Measurements from ENCODE around the gene PSMD14.

Gene PSMD14

GRCh38 chr2:161367675-161368074 is 59.5 kb downstream of the PSMD14 start:
- H2BK15ac ChIP-seq (ENCODE audit: low read depth, poor library complexity, severe bottlenecking) = no peak overlapping the region
- no peak overlapping the region for H3K18ac ChIP-seq (ENCODE audit: low read depth in 1 of 2, low read length in 2 of 2)
- peaks cover 11 to 64% of the 10 kb centered on the region in 2 experiments for H3K36me3 ChIP-seq (ENCODE audit: control insufficient read depth in 1 of 2, insufficient read depth in 2 of 2, low read depth in 1 of 2, low read length in 2 of 2)
- H2BK120ac ChIP-seq (ENCODE audit: low read depth, low read length) = no peak overlapping the region
- H3K23ac ChIP-seq (ENCODE audit: low read length in 2 of 2) = no peak overlapping the region
- WGBS = 89% methylated on average over 2 of the region's 3 CpGs
- no peak overlapping the region for H3K4me3 ChIP-seq (ENCODE audit: insufficient read depth in 1 of 2, low read depth in 1 of 2, low read length in 2 of 2)
- no peak for DNase-seq
- H4K8ac ChIP-seq (ENCODE audit: low read length) = no peak overlapping the region
- H4K91ac ChIP-seq (ENCODE audit: low read length) = no peak overlapping the region
- peaks cover 15% of the 10 kb centered on the region for H3K9me3 ChIP-seq (ENCODE audit: control insufficient read depth, low read length)
- H3K4me1 ChIP-seq (ENCODE audit: control insufficient read depth, insufficient read depth, low read depth, low read length) = no peaks in the 10 kb centered on the region
- no peak overlapping the region for H3K4ac ChIP-seq (ENCODE audit: low read depth in 1 of 2, low read length in 2 of 2)
- H2AK5ac ChIP-seq (ENCODE audit: low read length, severe bottlenecking) = no peak overlapping the region
- H2AFZ ChIP-seq (ENCODE audit: low read depth, low read length) = no peak overlapping the region
- peaks cover 20% of the 10 kb centered on the region for H3K79me1 ChIP-seq (replicated peaks; ENCODE audit: low read length, poor library complexity, severe bottlenecking)
- no peak overlapping the region for H3K14ac ChIP-seq (ENCODE audit: low read length in 2 of 2)
- H2BK5ac ChIP-seq (ENCODE audit: low read depth, low read length, poor library complexity, severe bottlenecking) = no peak overlapping the region
- no peak overlapping the region for H3K27ac ChIP-seq (ENCODE audit: low read length, poor library complexity, severe bottlenecking)
- no peaks in the 10 kb centered on the region for H3K27me3 ChIP-seq (ENCODE audit: control insufficient read depth in 1 of 2, insufficient read depth in 1 of 2, low read length in 2 of 2)
- no peak overlapping the region for H3K4me2 ChIP-seq (ENCODE audit: low read length, poor library complexity, severe bottlenecking)
- H3K9ac ChIP-seq (ENCODE audit: low read length) = no peak overlapping the region
- no peak overlapping the region for H2BK12ac ChIP-seq (ENCODE audit: low read length in 2 of 2)

GRCh38 chr2:161369311-161369710 is 61.1 kb downstream of the PSMD14 start:
- Histone ChIP-seq H3K23ac (ENCODE audit: low read length in 2 of 2) (no peak overlapping the region), H2AK5ac (ENCODE audit: low read length, severe bottlenecking) (no peak overlapping the region), H3K18ac (ENCODE audit: low read depth in 1 of 2, low read length in 2 of 2) (no peak overlapping the region), H2BK5ac (ENCODE audit: low read depth, low read length, poor library complexity, severe bottlenecking) (no peak overlapping the region), H3K4ac (ENCODE audit: low read depth in 1 of 2, low read length in 2 of 2) (no peak overlapping the region), H3K9me3 (ENCODE audit: control insufficient read depth, low read length) (no peaks in the 10 kb centered on the region), H4K8ac (ENCODE audit: low read length) (no peak overlapping the region), H4K91ac (ENCODE audit: low read length) (no peak overlapping the region), H3K79me1 (replicated peaks; ENCODE audit: low read length, poor library complexity, severe bottlenecking) (peaks cover 11% of the 10 kb centered on the region), H3K4me2 (ENCODE audit: low read length, poor library complexity, severe bottlenecking) (no peak overlapping the region), H2AFZ (ENCODE audit: low read depth, low read length) (no peak overlapping the region), H2BK15ac (ENCODE audit: low read depth, poor library complexity, severe bottlenecking) (no peak overlapping the region), H3K14ac (ENCODE audit: low read length in 2 of 2) (no peak overlapping the region), H3K27me3 (ENCODE audit: control insufficient read depth in 1 of 2, insufficient read depth in 1 of 2, low read length in 2 of 2) (no peaks in the 10 kb centered on the region), H3K4me1 (ENCODE audit: control insufficient read depth, insufficient read depth, low read depth, low read length) (no peaks in the 10 kb centered on the region), H3K27ac (ENCODE audit: low read length, poor library complexity, severe bottlenecking) (no peak overlapping the region), H3K9ac (ENCODE audit: low read length) (no peak overlapping the region), H3K36me3 (ENCODE audit: control insufficient read depth in 1 of 2, insufficient read depth in 2 of 2, low read depth in 1 of 2, low read length in 2 of 2) (peaks cover 3 to 60% of the 10 kb centered on the region in 2 experiments), H2BK12ac (ENCODE audit: low read length in 2 of 2) (no peak overlapping the region), H3K4me3 (ENCODE audit: insufficient read depth in 1 of 2, low read depth in 1 of 2, low read length in 2 of 2) (no peak overlapping the region), H2BK120ac (ENCODE audit: low read depth, low read length) (no peak overlapping the region)
- DNase-seq = no peak
- WGBS = 63% methylated on average over 1 of the region's 2 CpGs

- peaks cover 5% of the 10 kb centered on the region for H3K79me1 ChIP-seq (replicated peaks; ENCODE audit: low read length, poor library complexity, severe bottlenecking)
- peak overlapping the region; percentile 67 for H4K8ac ChIP-seq (ENCODE audit: low read length)
- no peak overlapping the region for H3K14ac ChIP-seq (ENCODE audit: low read length in 2 of 2)
- no peak overlapping the region for H2BK120ac ChIP-seq (ENCODE audit: low read depth, low read length)
- no peak overlapping the region for H3K9ac ChIP-seq (ENCODE audit: low read length)
- no peak overlapping the region for H2AK5ac ChIP-seq (ENCODE audit: low read length, severe bottlenecking)
- no peak overlapping the region for H3K18ac ChIP-seq (ENCODE audit: low read depth in 1 of 2, low read length in 2 of 2)
- no peak overlapping the region for H3K4me3 ChIP-seq (ENCODE audit: insufficient read depth in 1 of 2, low read depth in 1 of 2, low read length in 2 of 2)
- DNase-seq = no peak
- H3K4ac ChIP-seq (ENCODE audit: low read depth in 1 of 2, low read length in 2 of 2) = no peak overlapping the region
- H3K27me3 ChIP-seq (ENCODE audit: control insufficient read depth in 1 of 2, insufficient read depth in 1 of 2, low read length in 2 of 2) = no peaks in the 10 kb centered on the region
- no peak overlapping the region for H3K27ac ChIP-seq (ENCODE audit: low read length, poor library complexity, severe bottlenecking)
- no peak overlapping the region for H3K23ac ChIP-seq (ENCODE audit: low read length in 2 of 2)
- H2BK15ac ChIP-seq (ENCODE audit: low read depth, poor library complexity, severe bottlenecking) = no peak overlapping the region
- no peak overlapping the region for H4K91ac ChIP-seq (ENCODE audit: low read length)
- H3K4me1 ChIP-seq (ENCODE audit: control insufficient read depth, insufficient read depth, low read depth, low read length) = no peaks in the 10 kb centered on the region
- H2AFZ ChIP-seq (ENCODE audit: low read depth, low read length) = no peak overlapping the region
- no peaks in the 10 kb centered on the region for H3K9me3 ChIP-seq (ENCODE audit: control insufficient read depth, low read length)
- H3K4me2 ChIP-seq (ENCODE audit: low read length, poor library complexity, severe bottlenecking) = no peak overlapping the region
- peaks cover 2 to 61% of the 10 kb centered on the region in 2 experiments for H3K36me3 ChIP-seq (ENCODE audit: control insufficient read depth in 1 of 2, insufficient read depth in 2 of 2, low read depth in 1 of 2, low read length in 2 of 2)
- WGBS = 85% methylated on average over 1 of the region's 3 CpGs
- no peak overlapping the region for H2BK5ac ChIP-seq (ENCODE audit: low read depth, low read length, poor library complexity, severe bottlenecking)
- H2BK12ac ChIP-seq (ENCODE audit: low read length in 2 of 2) = no peak overlapping the region
Measured at GRCh38 chr2:161370981-161371380, 62.8 kb downstream of the PSMD14 start.

DNA sequence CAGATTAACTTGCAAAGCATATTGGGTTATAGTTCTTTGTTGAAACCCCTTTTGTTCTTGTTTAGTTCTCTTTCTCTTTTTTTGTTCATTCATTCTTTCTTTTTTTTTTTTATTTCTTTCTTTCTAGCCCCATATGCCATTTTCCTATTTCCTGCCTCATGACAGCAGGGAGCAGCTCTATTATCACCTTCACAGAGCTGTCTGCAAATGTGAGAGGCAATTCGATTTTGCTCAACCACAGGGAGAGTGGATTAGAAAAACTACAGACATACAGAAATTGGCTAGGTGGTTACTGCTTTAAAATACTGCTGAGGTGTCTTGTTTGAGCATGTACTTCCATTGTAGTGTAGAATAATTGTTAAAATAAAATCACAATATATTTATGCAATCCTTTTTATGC is 63.6 kb downstream of the PSMD14 start:
- Histone ChIP-seq H2BK15ac (ENCODE audit: low read depth, poor library complexity, severe bottlenecking) (no peak overlapping the region), H4K91ac (ENCODE audit: low read length) (no peak overlapping the region), H2AFZ (ENCODE audit: low read depth, low read length) (no peak overlapping the region), H2BK12ac (ENCODE audit: low read length in 2 of 2) (no peak overlapping the region), H3K27ac (ENCODE audit: low read length, poor library complexity, severe bottlenecking) (no peak overlapping the region), H3K79me1 (replicated peaks; ENCODE audit: low read length, poor library complexity, severe bottlenecking) (peaks cover 5% of the 10 kb centered on the region), H3K4me3 (ENCODE audit: insufficient read depth in 1 of 2, low read depth in 1 of 2, low read length in 2 of 2) (no peak overlapping the region), H3K18ac (ENCODE audit: low read depth in 1 of 2, low read length in 2 of 2) (no peak overlapping the region), H2BK120ac (ENCODE audit: low read depth, low read length) (no peak overlapping the region), H3K4ac (ENCODE audit: low read depth in 1 of 2, low read length in 2 of 2) (no peak overlapping the region), H4K8ac (ENCODE audit: low read length) (no peak overlapping the region), H3K14ac (ENCODE audit: low read length in 2 of 2) (no peak overlapping the region), H3K4me2 (ENCODE audit: low read length, poor library complexity, severe bottlenecking) (no peak overlapping the region), H2AK5ac (ENCODE audit: low read length, severe bottlenecking) (no peak overlapping the region), H2BK5ac (ENCODE audit: low read depth, low read length, poor library complexity, severe bottlenecking) (no peak overlapping the region), H3K9ac (ENCODE audit: low read length) (no peak overlapping the region), H3K9me3 (ENCODE audit: control insufficient read depth, low read length) (no peaks in the 10 kb centered on the region), H3K4me1 (ENCODE audit: control insufficient read depth, insufficient read depth, low read depth, low read length) (no peaks in the 10 kb centered on the region), H3K23ac (ENCODE audit: low read length in 2 of 2) (no peak overlapping the region), H3K27me3 (ENCODE audit: control insufficient read depth in 1 of 2, insufficient read depth in 1 of 2, low read length in 2 of 2) (no peaks in the 10 kb centered on the region), H3K36me3 (ENCODE audit: control insufficient read depth in 1 of 2, insufficient read depth in 2 of 2, low read depth in 1 of 2, low read length in 2 of 2) (peaks cover 2 to 55% of the 10 kb centered on the region in 2 experiments)
- no peak for DNase-seq
- WGBS = 0% methylated on average over 1 of the region's 1 CpG
